DND-41 (cell line): ENCODE measurements around the gene RNF144A.

Experiments used
- CTCF ChIP-seq: IDR thresholded peaks from 2 replicates; pipeline ENCODE4 v1.5.1; 2012; ENCODE audit warnings: borderline replicate concordance, low read length, moderate library complexity, mild to moderate bottlenecking; ENCODE audit not compliant: poor library complexity, severe bottlenecking; ENCODE audit errors: extremely low read depth
- EZH2 ChIP-seq: IDR thresholded peaks from 3 replicates; pipeline ENCODE4 v1.6.1; 2012; ENCODE audit warnings: borderline replicate concordance, low read depth, mild to moderate bottlenecking, moderate library complexity, low read length, inconsistent platforms; ENCODE audit not compliant: severe bottlenecking

GRCh38 chr2:6970551-6970950, 53.3 kb downstream of the RNF144A start:
- TF ChIP-seq CTCF (no peak), EZH2 (no peak)
